Measurements from ENCODE around the gene FAM3D. TPM values are rescaled to one million over a fixed set of nuclear protein-coding genes. Genes with fewer than 3 reads are reported as not detected.
"Not testable (repeated sequence)": the region's sequence is repeated elsewhere in the genome, so short reads cannot be mapped to it uniquely, and the experiment has no call there.

Gene FAM3D
- total RNA-seq, 4 donors from 2014 or later, result 1.9 to 33.2 TPM; not detected in 2

- no peaks in the 10 kb centered on the region for H3K36me3 ChIP-seq
- H3K9me3 ChIP-seq, result peaks cover 0 to 6% (median 0%) of the 10 kb centered on the region in 3 donors
- no peaks in the 10 kb centered on the region for H3K4me1 ChIP-seq
- ATAC-seq, result no peak
- 60 to 67% methylated on average over 1 of the region's 1 CpG for WGBS, 2 donors (ENCODE audit: low coverage in 1 of 2)
- no peak overlapping the region for H3K27ac ChIP-seq
- no peak overlapping the region for H3K4me3 ChIP-seq
- no peaks in the 10 kb centered on the region for H3K27me3 ChIP-seq
- TF ChIP-seq POLR2AphosphoS5 (IDR thresholded peaks at IDR 0.05) (no peak), CTCF (IDR thresholded peaks at IDR 0.05) (no peak), POLR2A (IDR thresholded peaks at IDR 0.05) (no peak), EP300 (IDR thresholded peaks at IDR 0.05) (no peak)
These were observed 29.5 kb upstream of the FAM3D start for GRCh38 chr3:58696093-58696492.

DNA sequence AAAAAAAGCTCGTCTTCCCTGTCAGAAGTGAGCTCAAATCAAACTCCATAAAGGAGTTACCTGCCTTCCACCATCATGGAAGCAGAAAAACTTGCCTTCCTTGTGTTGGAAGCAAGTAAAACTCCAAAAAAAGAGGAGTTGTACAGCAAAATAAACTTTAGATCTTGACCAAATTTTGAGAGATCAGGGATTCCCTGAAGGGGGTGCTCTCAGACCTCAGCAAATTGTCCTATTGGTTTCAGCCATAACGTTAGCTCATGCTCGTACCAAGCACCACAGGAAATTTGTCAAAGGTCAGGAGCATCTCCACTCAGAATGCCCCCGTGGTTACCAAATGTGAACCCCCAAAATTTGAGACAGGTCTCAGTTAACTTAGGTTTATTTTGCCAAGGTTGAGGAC is 28.7 kb upstream of the FAM3D start:
- H3K4me3 ChIP-seq, H3K27me3 ChIP-seq, H3K36me3 ChIP-seq, H3K27ac ChIP-seq, ATAC-seq, H3K4me1 ChIP-seq: not testable (repeated sequence)
- WGBS, 2 donors (ENCODE audit: low coverage in 1 of 2), result 27 to 80% methylated on average over 1 to 2 of the region's 4 CpGs
- H3K9me3 ChIP-seq, result peaks cover 0 to 11% (median 0%) of the 10 kb centered on the region in 3 donors

DNA sequence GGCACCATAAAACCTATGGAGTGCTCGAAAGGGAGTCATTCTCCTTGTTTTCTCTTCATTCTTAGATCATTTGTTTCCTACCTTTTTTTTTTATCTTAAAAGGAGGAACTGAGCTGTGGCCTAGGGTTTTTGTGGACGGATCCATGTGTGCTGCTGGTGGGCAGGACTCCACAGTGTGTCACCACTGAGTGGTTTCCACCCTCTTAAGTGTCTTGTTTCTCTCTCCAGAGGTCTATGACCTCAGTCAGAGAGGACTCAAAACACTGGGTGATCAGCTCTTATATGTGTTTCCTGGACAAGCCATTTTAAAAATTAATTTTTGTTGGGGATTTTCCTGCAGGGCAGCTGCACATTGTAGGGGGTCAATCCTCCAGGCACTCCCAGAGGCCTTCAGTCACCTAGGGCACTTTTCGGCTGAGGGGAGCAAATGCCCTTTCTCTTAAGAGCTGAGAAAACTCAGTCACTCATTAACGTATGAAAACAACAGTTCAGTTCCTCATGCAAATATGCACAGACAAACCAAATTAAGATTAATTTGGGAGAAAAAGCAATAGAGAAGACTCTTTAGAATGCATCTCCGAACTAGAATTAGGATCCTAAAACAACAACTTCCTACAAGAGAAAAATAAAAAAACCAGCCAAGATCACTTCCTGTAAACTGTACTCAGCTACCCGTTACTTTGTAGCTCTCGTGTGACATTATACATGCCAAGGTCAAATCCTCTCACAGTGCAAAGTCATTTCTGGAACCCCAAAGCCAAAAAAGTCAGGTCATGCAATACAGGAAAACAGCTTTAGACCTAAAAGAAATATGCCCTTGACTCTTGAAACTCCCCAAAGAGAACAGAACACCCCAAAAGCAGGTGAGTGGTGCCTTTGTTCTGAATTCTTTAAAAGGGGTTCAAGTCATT is 27.6 kb upstream of the FAM3D start:
- 60 to 63% methylated on average over 7 of the region's 7 CpGs for WGBS, 2 donors (ENCODE audit: low coverage in 1 of 2)
- Histone ChIP-seq H3K9me3 (peaks cover 0 to 11% (median 0%) of the 10 kb centered on the region in 3 donors), H3K27me3 (no peaks in the 10 kb centered on the region), H3K27ac (no peak overlapping the region), H3K36me3 (no peaks in the 10 kb centered on the region), H3K4me3 (no peak overlapping the region), H3K4me1 (no peaks in the 10 kb centered on the region)
- TF ChIP-seq CTCF (IDR thresholded peaks at IDR 0.05) (no peak), POLR2AphosphoS5 (IDR thresholded peaks at IDR 0.05) (no peak), POLR2A (IDR thresholded peaks at IDR 0.05) (no peak), EP300 (IDR thresholded peaks at IDR 0.05) (no peak)
- no peak for ATAC-seq

DNA sequence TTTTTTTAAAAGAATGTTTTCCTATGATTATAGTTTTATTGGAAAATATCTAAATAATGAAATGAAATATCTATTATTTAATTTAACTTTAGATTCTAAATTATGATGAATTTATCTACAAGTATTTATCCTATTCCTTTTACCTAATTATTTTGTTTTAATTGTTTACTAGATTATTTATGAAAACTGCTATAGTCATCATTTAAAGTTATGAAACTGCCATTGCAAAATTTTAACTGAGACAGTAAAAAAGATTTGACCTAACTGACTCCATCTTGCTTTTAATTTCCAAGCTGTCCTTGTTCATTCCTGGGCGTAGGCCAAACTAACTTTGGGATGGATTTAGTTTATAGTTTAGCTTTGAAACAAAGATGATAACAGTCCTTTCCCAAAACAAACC is 25.9 kb upstream of the FAM3D start:
- H3K4me3 ChIP-seq, result no peak overlapping the region
- WGBS, 2 donors (ENCODE audit: low coverage in 1 of 2), result 71 to 100% methylated on average over 1 of the region's 1 CpG
- no peaks in the 10 kb centered on the region for H3K36me3 ChIP-seq
- H3K4me1 ChIP-seq, result no peaks in the 10 kb centered on the region
- no peaks in the 10 kb centered on the region for H3K27me3 ChIP-seq
- no peak overlapping the region for H3K27ac ChIP-seq
- H3K9me3 ChIP-seq, result peaks cover 0 to 11% (median 0%) of the 10 kb centered on the region in 3 donors
- TF ChIP-seq POLR2AphosphoS5 (IDR thresholded peaks at IDR 0.05) (no peak), CTCF (IDR thresholded peaks at IDR 0.05) (no peak), EP300 (IDR thresholded peaks at IDR 0.05) (no peak), POLR2A (IDR thresholded peaks at IDR 0.05) (no peak)
- ATAC-seq, result no peak

DNA sequence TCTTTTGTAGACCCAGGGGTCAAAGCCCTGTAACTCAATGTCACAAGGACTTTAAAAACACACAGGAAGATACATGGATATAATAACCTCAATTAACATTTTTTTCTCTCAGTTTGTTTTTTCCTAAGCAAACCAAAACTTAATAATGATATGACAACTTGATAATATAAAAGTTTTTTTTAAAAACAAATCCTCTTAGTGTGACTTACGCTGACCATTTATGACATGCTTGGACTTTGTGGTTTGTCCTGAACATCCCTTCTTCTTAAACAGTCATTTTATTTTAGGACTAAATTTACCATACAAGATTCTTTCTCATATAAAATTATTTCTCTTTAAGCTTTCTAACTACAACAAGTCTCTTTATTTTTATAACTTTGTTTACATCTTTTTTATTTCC is 25.4 kb upstream of the FAM3D start:
- no peak for TF ChIP-seq POLR2AphosphoS5 (IDR thresholded peaks at IDR 0.05)
- no peak for TF ChIP-seq EP300 (IDR thresholded peaks at IDR 0.05)
- no peak for TF ChIP-seq POLR2A (IDR thresholded peaks at IDR 0.05)
- TF ChIP-seq CTCF (IDR thresholded peaks at IDR 0.05), result no peak
- H3K4me3 ChIP-seq, result no peak overlapping the region
- H3K36me3 ChIP-seq, result no peaks in the 10 kb centered on the region
- H3K4me1 ChIP-seq, result no peaks in the 10 kb centered on the region
- WGBS, 2 donors (ENCODE audit: low coverage in 1 of 2), result 33 to 90% methylated on average over 1 of the region's 1 CpG
- peaks cover 0 to 11% (median 0%) of the 10 kb centered on the region in 3 donors for H3K9me3 ChIP-seq
- ATAC-seq, result no peak
- no peaks in the 10 kb centered on the region for H3K27me3 ChIP-seq
- H3K27ac ChIP-seq, result no peak overlapping the region
